ENCODE data around the gene TMEM244.

GRCh38 chr6:129865013-129865412 is 3.9 kb upstream of the TMEM244 start:
- TF ChIP-seq CTCF (IDR thresholded peaks at IDR 0.05) (no peak), EP300 (IDR thresholded peaks at IDR 0.05) (no peak)
